ENCODE data around the gene SIVA1.

DNA sequence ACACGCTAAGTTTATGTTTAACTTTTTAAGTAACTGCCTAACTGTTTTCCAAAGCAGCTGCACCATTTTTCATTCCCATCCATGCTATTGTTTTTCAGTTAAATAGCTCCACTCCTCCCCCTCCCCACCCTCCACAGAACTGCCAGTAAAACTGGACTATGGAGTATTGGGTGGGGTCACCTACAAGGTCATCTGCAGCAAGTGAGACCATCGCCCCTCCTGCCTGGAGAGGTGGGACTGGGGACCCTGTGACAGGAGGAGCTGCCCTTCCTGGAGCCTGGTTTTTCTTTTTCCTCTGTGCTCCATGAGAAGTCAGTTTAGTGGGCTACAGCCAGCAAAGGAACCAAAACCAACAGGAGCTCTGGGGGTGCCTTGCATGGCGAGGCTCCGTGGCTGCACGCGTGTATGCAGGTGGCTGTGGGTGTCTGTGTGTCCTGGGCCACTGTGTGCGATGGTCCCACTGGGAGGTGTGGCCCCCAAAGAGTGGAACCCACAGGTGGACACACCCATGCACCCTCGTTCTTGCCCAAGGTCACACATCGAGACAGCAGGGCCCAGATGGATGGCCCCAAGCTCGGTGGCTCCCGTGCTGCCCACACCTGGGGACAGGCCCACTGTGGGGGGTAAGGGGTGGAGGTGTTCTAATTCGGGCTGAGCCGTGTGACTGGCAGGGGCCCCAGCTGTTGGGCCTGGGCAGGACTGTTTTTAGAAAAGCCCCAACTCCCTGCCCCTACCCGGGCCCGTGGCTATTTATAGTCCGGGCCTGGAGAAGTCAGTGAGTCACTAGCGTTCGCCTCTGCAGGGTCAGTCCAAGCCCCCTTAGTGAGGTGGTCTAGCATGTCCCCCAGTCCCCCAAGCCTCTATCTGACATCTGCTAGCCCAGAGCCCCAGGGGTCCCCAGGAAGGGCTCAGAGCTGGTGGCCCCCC, 31.2 kb upstream of the SIVA1 start:
- TF ChIP-seq, protein P1, sequence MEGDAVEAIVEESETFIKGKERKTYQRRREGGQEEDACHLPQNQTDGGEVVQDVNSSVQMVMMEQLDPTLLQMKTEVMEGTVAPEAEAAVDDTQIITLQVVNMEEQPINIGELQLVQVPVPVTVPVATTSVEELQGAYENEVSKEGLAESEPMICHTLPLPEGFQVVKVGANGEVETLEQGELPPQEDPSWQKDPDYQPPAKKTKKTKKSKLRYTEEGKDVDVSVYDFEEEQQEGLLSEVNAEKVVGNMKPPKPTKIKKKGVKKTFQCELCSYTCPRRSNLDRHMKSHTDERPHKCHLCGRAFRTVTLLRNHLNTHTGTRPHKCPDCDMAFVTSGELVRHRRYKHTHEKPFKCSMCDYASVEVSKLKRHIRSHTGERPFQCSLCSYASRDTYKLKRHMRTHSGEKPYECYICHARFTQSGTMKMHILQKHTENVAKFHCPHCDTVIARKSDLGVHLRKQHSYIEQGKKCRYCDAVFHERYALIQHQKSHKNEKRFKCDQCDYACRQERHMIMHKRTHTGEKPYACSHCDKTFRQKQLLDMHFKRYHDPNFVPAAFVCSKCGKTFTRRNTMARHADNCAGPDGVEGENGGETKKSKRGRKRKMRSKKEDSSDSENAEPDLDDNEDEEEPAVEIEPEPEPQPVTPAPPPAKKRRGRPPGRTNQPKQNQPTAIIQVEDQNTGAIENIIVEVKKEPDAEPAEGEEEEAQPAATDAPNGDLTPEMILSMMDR (IDR thresholded peaks at IDR 0.05), result no peak
- TF ChIP-seq POLR2A (IDR thresholded peaks at IDR 0.05), result no peak

All from esophagus squamous epithelium (tissue), 4 donors.